CD4-positive, alpha-beta memory T cell (primary cell): ENCODE data around the gene PRKAR2A. TPM values are rescaled to one million over a fixed set of nuclear protein-coding genes. Genes with fewer than 3 reads are reported as not detected.
"Not testable (repeated sequence)": the region's sequence is repeated elsewhere in the genome, so short reads cannot be mapped to it uniquely, and the experiment has no call there.

Experiments
- CTCF ChIA-PET: fragments of 350-600 bp; sonication (Branson Sonifier 250); formaldehyde crosslinking; loops from one replicate; lab custom pipeline; 2021; ENCODE audit warnings: inconsistent platforms; ENCODE audit not compliant: partially characterized antibody; lab: Charles Lee
- POLR2A ChIA-PET: fragments of 350-600 bp; sonication (Branson Sonifier 250); formaldehyde crosslinking; loops from one replicate; lab custom pipeline; 2021; ENCODE audit not compliant: partially characterized antibody; lab: Charles Lee
- DNase-seq, 5 donors: peaks; one replicate each; pipeline versions ENCODE4 v3.0.0 to v3.0.0-alpha.2; 2020 to 2022; ENCODE audit warnings: mixed read lengths in 1 of 5
- H3K27ac ChIP-seq: one replicate; pipeline ENCODE4 v1.7.0; 2013; ENCODE audit warnings: low read depth, low read length
- H3K27me3 ChIP-seq: 2 replicates; pipeline ENCODE4 v1.7.0; 2013; ENCODE audit warnings: mild to moderate bottlenecking, low read length, moderate library complexity; ENCODE audit not compliant: insufficient read depth
- H3K36me3 ChIP-seq: 2 replicates; pipeline ENCODE4 v1.7.0; 2013; ENCODE audit warnings: mild to moderate bottlenecking, low read length, moderate library complexity; ENCODE audit not compliant: insufficient read depth
- H3K4me1 ChIP-seq: 2 replicates; pipeline ENCODE4 v1.7.0; 2013; ENCODE audit warnings: mild to moderate bottlenecking, low read length, moderate library complexity; ENCODE audit not compliant: insufficient read depth
- H3K4me3 ChIP-seq, 2 donors: one replicate each; pipeline ENCODE4 v1.7.0; 2013; ENCODE audit warnings: low read length in 2 of 2, mild to moderate bottlenecking in 1 of 2
- H3K9me3 ChIP-seq, 2 donors: one replicate each; pipeline ENCODE4 v1.7.0; 2013; ENCODE audit warnings: low read length in 2 of 2, control low read depth in 1 of 2; ENCODE audit not compliant: control insufficient read depth in 1 of 2
- H3K27ac Mint-ChIP-seq, 7 donors: one replicate each; pipeline ENCODE4 v1.8.0; 2020 to 2021; ENCODE audit warnings: mixed read lengths in 7 of 7, mild to moderate bottlenecking in 6 of 7, inconsistent platforms in 3 of 7, moderate library complexity in 3 of 7
- H3K27me3 Mint-ChIP-seq, 2 donors: one replicate each; pipeline ENCODE4 v1.8.0; 2020 to 2021; ENCODE audit warnings: mixed read lengths in 2 of 2
- H3K36me3 Mint-ChIP-seq, 2 donors: one replicate each; pipeline ENCODE4 v1.8.0; 2020 to 2021; ENCODE audit warnings: mixed read lengths in 2 of 2, inconsistent platforms in 1 of 2, mild to moderate bottlenecking in 1 of 2
- H3K4me1 Mint-ChIP-seq, 4 donors: one replicate each; pipeline ENCODE4 v1.8.0; 2020 to 2021; ENCODE audit warnings: mixed read lengths in 4 of 4, mild to moderate bottlenecking in 1 of 4
- H3K4me3 Mint-ChIP-seq, 8 donors: one replicate each; pipeline ENCODE4 v1.8.0; 2020 to 2021; ENCODE audit warnings: mixed read lengths in 8 of 8, mild to moderate bottlenecking in 7 of 8, moderate library complexity in 6 of 8, inconsistent platforms in 3 of 8
- H3K9me3 Mint-ChIP-seq, 8 donors: one replicate each; pipeline ENCODE4 v1.8.0; 2020 to 2021; ENCODE audit warnings: mixed read lengths in 8 of 8, mild to moderate bottlenecking in 5 of 8, inconsistent platforms in 3 of 8, moderate library complexity in 1 of 8
- intact Hi-C: fragments of 100-400 bp; cut with micrococcal nuclease; formaldehyde crosslinking; loops from one replicate; pipeline ENCODE4 v1.15.1; 2023
- polyA plus RNA-seq, 2 donors: library from polyadenylated mRNA; unstranded; fragments of 300-500 nt; fragmentation: Illumina TruSeq; gene quantifications; one replicate each; pipeline ENCODE4 v1.2.3, GENCODE V29; 2021
- total RNA-seq, 2 experiments: library from RNA; stranded (reverse); gene quantifications; one replicate each; pipeline ENCODE4 v1.2.3, GENCODE V29; 2021

PRKAR2A gene
- total and polyA plus RNA-seq, 4 experiments from 2014 or later, result 11.2 to 45.0 (median 28.9) TPM

DNA sequence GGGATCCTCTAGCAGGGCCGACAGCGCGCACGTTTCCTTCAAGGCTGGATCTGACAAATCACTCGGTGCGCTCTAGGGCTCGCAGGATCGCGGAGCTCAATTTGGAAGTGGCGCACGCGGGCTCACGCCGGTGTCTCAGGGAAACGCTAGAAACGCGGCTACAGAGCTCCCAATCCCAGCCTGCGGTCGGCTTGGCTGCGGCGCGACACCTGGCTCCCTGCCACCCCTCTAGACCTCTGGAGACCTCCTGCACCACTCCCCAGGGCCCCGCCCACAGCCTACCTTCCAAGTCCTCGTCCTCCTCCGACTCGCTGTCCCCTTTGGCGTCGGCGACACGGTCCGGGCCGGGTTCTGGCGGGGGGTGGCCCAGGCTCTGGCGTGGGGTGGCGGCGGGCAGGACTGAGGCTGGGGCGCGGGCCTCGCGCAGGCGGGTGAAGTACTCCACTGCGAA lies 596 bp downstream of the PRKAR2A start:
- peak overlapping the region; percentile 74 for H3K27ac ChIP-seq
- no peaks in the 10 kb centered on the region for H3K9me3 Mint-ChIP-seq
- H3K4me1 Mint-ChIP-seq, result peaks cover 22 to 43% (median 31%) of the 10 kb centered on the region in 4 donors
- H3K4me3 Mint-ChIP-seq, result peak overlapping the region; percentile 84 to 91 (median 88)
- CTCF ChIA-PET, result interaction anchor here (0.6 to 1.0 kb wide), 2 partner anchors 14 to 34 kb away, joined by 3 read pairs; no protein-coding TSS in a partner anchor
- intact Hi-C loops, result loop anchor here (1.0 to 5.0 kb wide), 6 partner anchors 35 to 162 kb away; partner anchors contain the start of genes ARIH2, IP6K2, NCKIPSD and SLC25A20
- peak overlapping the region; percentile 69 to 89 for H3K4me3 ChIP-seq
- H3K36me3 Mint-ChIP-seq, result peaks cover 5 to 13% of the 10 kb centered on the region in 2 donors
- peak; percentile 40 to 70 (median 51) for DNase-seq
- peaks cover 33% of the 10 kb centered on the region for H3K4me1 ChIP-seq
- H3K36me3 ChIP-seq, result no peaks in the 10 kb centered on the region
- H3K9me3 ChIP-seq, result no peaks in the 10 kb centered on the region
- H3K27me3 Mint-ChIP-seq, result no peaks in the 10 kb centered on the region
- H3K27me3 ChIP-seq, result no peaks in the 10 kb centered on the region
- H3K27ac Mint-ChIP-seq, result peak overlapping the region; percentile 74 to 97 (median 88)
- POLR2A ChIA-PET, result interaction anchor here (1.0 to 2.1 kb wide), 8 partner anchors 7 to 247 kb away, joined by 4 to 33 read pairs (median 9); partner anchors contain the start of genes ARIH2, NDUFAF3, QRICH1 and SLC25A20

DNA sequence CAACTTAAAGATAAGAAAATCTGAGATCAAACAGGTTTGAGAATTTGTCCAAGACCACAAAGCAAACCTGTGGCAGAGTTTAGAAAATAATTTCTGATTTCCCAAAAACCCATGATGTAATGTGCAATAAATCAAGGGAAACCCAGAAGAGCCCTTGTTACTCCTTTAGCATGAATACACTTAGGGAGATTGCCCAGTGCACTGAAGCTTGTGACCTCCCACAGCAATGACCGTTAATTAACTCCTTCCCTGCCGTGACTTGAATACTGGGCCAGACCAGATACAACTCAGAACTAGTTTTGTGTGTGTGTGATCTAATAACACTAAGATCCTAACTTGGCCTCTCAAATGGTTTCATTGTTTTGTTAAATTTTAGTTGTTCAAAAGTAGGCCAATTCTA lies 2.5 kb downstream of the PRKAR2A start:
- no peak overlapping the region for H3K4me3 ChIP-seq
- ChIA-PET POLR2A (interaction anchor here (1.7 kb wide), 1 partner anchor 54 kb away, joined by 4 read pairs; the partner anchor contains the start of gene SLC25A20), CTCF (interaction anchor here (1.3 to 1.7 kb wide), 2 partner anchors 26 to 75 kb away, joined by 3 read pairs; no protein-coding TSS in a partner anchor)
- Mint-ChIP-seq H3K36me3 (peaks cover 5 to 13% of the 10 kb centered on the region in 2 donors), H3K27ac (peak overlapping the region; percentile 1 to 94 (median 36)), H3K4me3 (peak overlapping the region in 7 of 8 donors; percentile 54 to 89 (median 88)), H3K9me3 (no peaks in the 10 kb centered on the region), H3K4me1 (peaks cover 22 to 46% (median 34%) of the 10 kb centered on the region in 4 donors), H3K27me3 (no peaks in the 10 kb centered on the region)
- peaks cover 33% of the 10 kb centered on the region for H3K4me1 ChIP-seq
- DNase-seq, result no peak
- no peaks in the 10 kb centered on the region for H3K9me3 ChIP-seq
- no peaks in the 10 kb centered on the region for H3K27me3 ChIP-seq
- no peak overlapping the region for H3K27ac ChIP-seq
- intact Hi-C loops, result loop anchor here (5.0 kb wide), 1 partner anchor 128 kb away; the partner anchor contains the start of gene IP6K2
- H3K36me3 ChIP-seq, result no peaks in the 10 kb centered on the region

DNA sequence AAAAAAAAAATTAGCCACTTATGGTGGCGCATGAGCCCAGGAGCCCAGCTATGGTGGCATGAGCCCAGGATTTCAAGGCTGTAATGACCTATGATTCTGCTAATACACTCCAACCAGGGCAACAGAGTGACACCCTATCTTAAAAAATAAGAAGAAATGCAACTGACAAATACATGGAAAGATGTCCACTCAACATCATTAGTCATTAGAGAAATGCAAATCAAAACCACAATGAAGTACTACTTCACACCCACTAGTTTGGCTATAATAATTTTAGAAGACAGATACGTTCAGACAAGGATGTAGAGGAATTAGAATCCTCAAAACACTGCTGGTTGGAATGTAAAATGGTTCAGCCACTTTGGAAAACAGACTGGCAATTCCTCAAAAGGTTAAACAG lies 10.5 kb downstream of the PRKAR2A start:
- Histone ChIP-seq H3K27ac (no peak overlapping the region), H3K9me3 (no peaks in the 10 kb centered on the region), H3K27me3 (no peaks in the 10 kb centered on the region), H3K36me3 (no peaks in the 10 kb centered on the region), H3K4me3 (no peak overlapping the region), H3K4me1 (no peaks in the 10 kb centered on the region)
- Mint-ChIP-seq H3K36me3 (peaks cover 21% of the 10 kb centered on the region in 2 donors), H3K27me3 (no peaks in the 10 kb centered on the region), H3K4me1 (peaks cover 10 to 23% (median 20%) of the 10 kb centered on the region in 4 donors), H3K27ac (peak overlapping the region in 1 of 7 donors; percentile 7), H3K9me3 (no peaks in the 10 kb centered on the region), H3K4me3 (no peak overlapping the region)
- ChIA-PET POLR2A (interaction anchor here (0.8 kb wide), 1 partner anchor 9 kb away, joined by 3 read pairs; no protein-coding TSS in a partner anchor), CTCF (interaction anchor here (1.4 kb wide), 1 partner anchor 150 kb away, joined by 3 read pairs; no protein-coding TSS in a partner anchor)
- intact Hi-C loops, result no loop called here
- no peak for DNase-seq

DNA sequence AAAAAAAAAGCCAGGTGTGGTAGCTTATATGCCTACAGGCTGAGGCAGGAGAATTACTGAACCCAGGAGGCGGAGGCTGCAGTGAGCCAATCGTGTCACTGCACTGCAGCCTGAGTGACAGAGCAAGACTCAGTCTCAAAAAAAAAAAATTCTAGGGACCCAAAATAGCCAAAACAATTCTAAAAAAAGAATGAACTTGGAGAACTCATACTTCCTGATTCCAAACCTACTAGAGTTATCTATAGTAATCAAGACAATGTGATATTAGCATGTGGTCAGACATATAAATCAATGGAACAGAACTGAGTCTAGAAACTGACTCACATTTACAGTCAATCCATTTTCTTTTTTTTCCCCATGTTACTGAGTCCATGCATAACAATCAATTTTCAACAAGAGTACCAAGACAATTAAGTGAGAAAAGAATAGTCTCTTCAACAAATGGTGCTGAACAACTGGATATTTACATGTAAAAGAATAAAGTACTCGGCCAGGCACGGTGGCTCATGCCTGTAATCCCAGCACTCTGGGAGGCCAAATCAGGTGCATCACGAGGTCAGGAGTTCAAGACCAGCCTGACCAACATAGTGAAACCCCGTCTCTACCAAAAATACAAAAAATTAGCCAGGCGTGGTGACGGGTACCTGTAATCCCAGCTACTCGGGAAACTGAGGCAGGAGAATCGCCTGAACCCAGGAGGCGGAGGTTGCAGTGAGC lies 11.9 kb downstream of the PRKAR2A start:
- H3K27me3 ChIP-seq, result no peaks in the 10 kb centered on the region
- Mint-ChIP-seq H3K9me3 (no peaks in the 10 kb centered on the region), H3K36me3 (peaks cover 21% of the 10 kb centered on the region in 2 donors), H3K4me1 (peaks cover 8 to 20% (median 18%) of the 10 kb centered on the region in 4 donors), H3K4me3 (no peak overlapping the region), H3K27me3 (no peaks in the 10 kb centered on the region), H3K27ac (no peak overlapping the region)
- no peaks in the 10 kb centered on the region for H3K36me3 ChIP-seq
- no peak overlapping the region for H3K27ac ChIP-seq
- DNase-seq, result no peak
- H3K4me3 ChIP-seq, result no peak overlapping the region
- ChIA-PET POLR2A (no interaction called here), CTCF (interaction anchor here (0.7 kb wide), 1 partner anchor 161 kb away, joined by 3 read pairs; no protein-coding TSS in a partner anchor)
- no peaks in the 10 kb centered on the region for H3K9me3 ChIP-seq
- H3K4me1 ChIP-seq, result no peaks in the 10 kb centered on the region
- intact Hi-C loops, result no loop called here

DNA sequence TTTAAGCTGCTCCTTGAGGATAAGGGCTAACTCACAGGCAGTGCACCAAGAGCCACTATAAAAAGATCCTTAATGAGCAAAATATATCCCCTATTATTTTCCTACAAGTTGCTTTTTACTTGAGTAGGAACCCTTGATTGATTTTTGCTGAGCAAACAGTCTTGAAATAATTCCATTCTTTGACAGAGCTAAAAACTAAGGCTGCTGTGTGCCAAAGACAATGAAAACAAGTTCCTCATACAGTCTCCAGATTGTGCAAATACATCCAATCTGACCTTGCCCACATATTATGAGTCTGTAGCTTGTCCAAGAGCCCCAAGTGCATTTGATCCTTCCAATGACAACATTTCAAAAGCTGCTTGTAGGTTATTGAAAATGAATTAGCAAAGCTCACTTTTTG lies 15.0 kb downstream of the PRKAR2A start:
- H3K9me3 Mint-ChIP-seq, result no peaks in the 10 kb centered on the region
- ChIA-PET CTCF (interaction anchor here (1.1 kb wide), 1 partner anchor 15 kb away, joined by 3 read pairs; the partner anchor contains the start of gene PRKAR2A), POLR2A (no interaction called here)
- H3K4me1 ChIP-seq, result no peaks in the 10 kb centered on the region
- H3K27ac Mint-ChIP-seq, result no peak overlapping the region
- peaks cover 11 to 16% of the 10 kb centered on the region in 2 donors for H3K36me3 Mint-ChIP-seq
- no peak overlapping the region for H3K27ac ChIP-seq
- no peaks in the 10 kb centered on the region for H3K9me3 ChIP-seq
- intact Hi-C loops, result no loop called here
- no peaks in the 10 kb centered on the region for H3K36me3 ChIP-seq
- H3K4me3 ChIP-seq, result no peak overlapping the region
- H3K27me3 Mint-ChIP-seq, result no peaks in the 10 kb centered on the region
- H3K4me3 Mint-ChIP-seq, result no peak overlapping the region
- no peak for DNase-seq
- no peaks in the 10 kb centered on the region for H3K27me3 ChIP-seq
- H3K4me1 Mint-ChIP-seq, result peaks cover 0 to 17% (median 11%) of the 10 kb centered on the region in 4 donors

DNA sequence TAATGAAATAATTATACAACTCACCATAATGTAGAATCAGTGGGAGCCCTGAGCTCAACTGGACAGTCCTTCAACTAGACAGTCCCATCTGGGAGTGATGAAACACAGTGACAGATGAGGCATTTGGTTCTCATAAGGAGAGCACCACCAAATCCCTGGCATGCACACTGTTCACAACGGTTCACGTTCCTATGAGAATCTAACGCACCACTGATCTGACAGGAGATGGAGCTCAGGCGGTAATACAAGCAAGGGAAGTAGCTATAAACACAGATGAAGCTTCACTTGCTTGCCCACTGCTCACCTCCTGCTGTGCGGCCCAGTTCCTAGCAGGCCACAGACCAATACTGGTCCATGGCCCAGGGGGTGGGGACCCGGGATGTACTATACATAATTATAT lies 17.0 kb downstream of the PRKAR2A start:
- H3K9me3 Mint-ChIP-seq, result no peaks in the 10 kb centered on the region
- intact Hi-C loops, result no loop called here
- H3K27ac ChIP-seq, result no peak overlapping the region
- H3K4me3 Mint-ChIP-seq, result no peak overlapping the region
- peaks cover 5% of the 10 kb centered on the region for H3K4me1 ChIP-seq
- no peaks in the 10 kb centered on the region for H3K9me3 ChIP-seq
- H3K36me3 Mint-ChIP-seq, result peaks cover 6 to 9% of the 10 kb centered on the region in 2 donors
- no peaks in the 10 kb centered on the region for H3K36me3 ChIP-seq
- POLR2A ChIA-PET, result no interaction called here
- CTCF ChIA-PET, result no interaction called here
- H3K27me3 ChIP-seq, result no peaks in the 10 kb centered on the region
- H3K27me3 Mint-ChIP-seq, result no peaks in the 10 kb centered on the region
- no peak overlapping the region for H3K27ac Mint-ChIP-seq
- H3K4me3 ChIP-seq, result no peak overlapping the region
- peaks cover 5 to 12% (median 9%) of the 10 kb centered on the region in 4 donors for H3K4me1 Mint-ChIP-seq
- DNase-seq, result no peak

DNA sequence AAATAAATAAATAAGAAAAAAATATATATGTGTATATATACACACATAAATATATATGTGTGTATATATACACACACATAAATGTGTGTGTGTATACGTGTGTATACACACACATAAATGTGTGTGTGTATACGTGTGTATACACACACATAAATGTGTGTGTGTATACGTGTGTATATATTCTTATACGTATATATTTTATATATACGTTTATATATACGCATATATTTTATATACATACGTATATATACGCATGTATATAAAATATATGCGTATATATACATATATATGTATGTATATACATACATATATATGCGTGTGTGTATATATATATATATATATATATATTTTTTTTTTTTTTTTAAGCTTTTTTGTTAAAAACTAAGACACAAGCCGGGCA lies 18.1 kb downstream of the PRKAR2A start:
- H3K36me3 Mint-ChIP-seq, CTCF ChIA-PET, H3K4me1 ChIP-seq, H3K27ac ChIP-seq, H3K27me3 Mint-ChIP-seq, H3K27me3 ChIP-seq, H3K4me3 Mint-ChIP-seq, H3K9me3 ChIP-seq, H3K36me3 ChIP-seq, intact Hi-C loops, H3K9me3 Mint-ChIP-seq, H3K27ac Mint-ChIP-seq, H3K4me3 ChIP-seq, POLR2A ChIA-PET, DNase-seq: not testable (repeated sequence)
- H3K4me1 Mint-ChIP-seq, result peaks cover 5 to 11% (median 9%) of the 10 kb centered on the region in 4 donors
